ENCODE data around the gene RTKN. TPM values are rescaled to one million over a fixed set of nuclear protein-coding genes. Genes with fewer than 3 reads are reported as not detected.
A peak's percentile ranks its signal among the peaks of the same experiment; 100 is the strongest.
"Not testable (repeated sequence)": the region's sequence is repeated elsewhere in the genome, so short reads cannot be mapped to it uniquely, and the experiment has no call there.

RTKN gene
- total RNA-seq, 1 donor from 2014 or later = 86.4 TPM

GRCh38 chr2:74447230-74447999, 5.7 kb upstream of the RTKN start:
- Mint-ChIP-seq H3K27me3 (ENCODE audit: low read depth) (no peaks in the 10 kb centered on the region), H3K36me3 (no peaks in the 10 kb centered on the region), H3K4me3 (no peak overlapping the region), H3K27ac (no peak overlapping the region), H3K9me3 (no peaks in the 10 kb centered on the region), H3K4me1 (peaks cover 20% of the 10 kb centered on the region)
- TF ChIP-seq CTCF (IDR thresholded peaks at IDR 0.05; ENCODE audit: unreplicated experiment) = no peak
- DNase-seq (ENCODE audit: low spot score in 2 of 2, unreplicated experiment in 2 of 2) = no peak

GRCh38 chr2:74444498-74445318, 3.0 kb upstream of the RTKN start:
- no peak for DNase-seq (ENCODE audit: low spot score in 2 of 2, unreplicated experiment in 2 of 2)
- peaks cover 22% of the 10 kb centered on the region for H3K4me1 Mint-ChIP-seq
- peak overlapping the region; percentile 87 for H3K27ac Mint-ChIP-seq
- TF ChIP-seq CTCF (IDR thresholded peaks at IDR 0.05; ENCODE audit: unreplicated experiment) = no peak
- H3K4me3 Mint-ChIP-seq = no peak overlapping the region
- H3K36me3 Mint-ChIP-seq = no peaks in the 10 kb centered on the region
- no peaks in the 10 kb centered on the region for H3K9me3 Mint-ChIP-seq
- no peaks in the 10 kb centered on the region for H3K27me3 Mint-ChIP-seq (ENCODE audit: low read depth)

GRCh38 chr2:74442483-74443297, 953 bp upstream of the RTKN start:
- H3K4me1 Mint-ChIP-seq = peaks cover 41% of the 10 kb centered on the region
- not testable (repeated sequence) for H3K36me3 Mint-ChIP-seq; DNase-seq (ENCODE audit: low spot score in 2 of 2, unreplicated experiment in 2 of 2); H3K9me3 Mint-ChIP-seq; H3K27me3 Mint-ChIP-seq (ENCODE audit: low read depth)
- peak overlapping the region; percentile 93 for H3K4me3 Mint-ChIP-seq
- H3K27ac Mint-ChIP-seq = peak overlapping the region; percentile 96

GRCh38 chr2:74441170-74441689, 507 bp downstream of the RTKN start:
- Mint-ChIP-seq H3K4me3 (peak overlapping the region; percentile 93), H3K4me1 (peaks cover 49% of the 10 kb centered on the region), H3K27ac (peak overlapping the region; percentile 99), H3K36me3 (no peaks in the 10 kb centered on the region), H3K27me3 (ENCODE audit: low read depth) (no peaks in the 10 kb centered on the region), H3K9me3 (no peaks in the 10 kb centered on the region)
- no peak for TF ChIP-seq CTCF (IDR thresholded peaks at IDR 0.05; ENCODE audit: unreplicated experiment)
- DNase-seq (ENCODE audit: low spot score in 2 of 2, unreplicated experiment in 2 of 2) = no peak

GRCh38 chr2:74440378-74441169, 1.2 kb downstream of the RTKN start:
- H3K4me3 Mint-ChIP-seq = peak overlapping the region; percentile 93
- peak; percentile 83 to 90 for DNase-seq (ENCODE audit: low spot score in 2 of 2, unreplicated experiment in 2 of 2)
- H3K27me3 Mint-ChIP-seq (ENCODE audit: low read depth) = no peaks in the 10 kb centered on the region
- no peaks in the 10 kb centered on the region for H3K9me3 Mint-ChIP-seq
- no peak for TF ChIP-seq CTCF (IDR thresholded peaks at IDR 0.05; ENCODE audit: unreplicated experiment)
- peaks cover 49% of the 10 kb centered on the region for H3K4me1 Mint-ChIP-seq
- H3K27ac Mint-ChIP-seq = peak overlapping the region; percentile 99
- no peaks in the 10 kb centered on the region for H3K36me3 Mint-ChIP-seq

Measured in mesothelial cell of epicardium (in vitro differentiated cells).